ENCODE results near the gene UBC. TPM values are rescaled to one million over a fixed set of nuclear protein-coding genes. Genes with fewer than 3 reads are reported as not detected.

Gene UBC
- total and polyA plus RNA-seq, 9 of the 15 experiments (the other 6 are each of a cell fraction or from before 2014, with no cell fraction given): 533 to 1,153 (median 813) TPM

GRCh38 chr12:124914392-124915238 lies at the start of gene UBC (continued):
- TF ChIP-seq MXD1 (CRISPR knock-in tag; IDR thresholded peaks at IDR 0.05; ENCODE audit: borderline replicate concordance, poor library complexity, severe bottlenecking) (no peak), ZSCAN29 (IDR thresholded peaks at IDR 0.05) (peak; percentile 88), SRF (CRISPR knock-in tag; IDR thresholded peaks at IDR 0.05) (no peak), PRMT5 (CRISPR knock-in tag; IDR thresholded peaks at IDR 0.05) (0 out of 2 replicates have a peak, but pooled peaks have one; percentile 23), ILF3 (IDR thresholded peaks at IDR 0.05; ENCODE audit: borderline replicate concordance) (no peak), FIP1L1 (IDR thresholded peaks at IDR 0.05; ENCODE audit: low read depth, low read length, poor library complexity, severe bottlenecking) (peak; percentile 98), ZC3H4 (CRISPR knock-in tag; IDR thresholded peaks at IDR 0.05; ENCODE audit: borderline replicate concordance) (peak; percentile 48; the same call in 1 of the 2 replicates), JUND (IDR thresholded peaks at IDR 0.05; ENCODE audit: borderline replicate concordance, low read depth, low read length) (peak; percentile 94), JUND (tag; IDR thresholded peaks at IDR 0.05; ENCODE audit: borderline replicate concordance, low read depth, low read length) (peak; percentile 85; the same call in 2 of the 3 replicates), ZHX1 (conservative IDR thresholded peaks at IDR 0.05; ENCODE audit: low read length) (peak; percentile 70; the same call in 1 of the 2 replicates), TEAD1 (CRISPR knock-in tag; IDR thresholded peaks at IDR 0.05) (peak in 1 of 2 experiments; percentile 73; a peak in 3 of 4 replicates), MCM7 (IDR thresholded peaks at IDR 0.05) (no peak), ATF6 (CRISPR knock-in tag; IDR thresholded peaks at IDR 0.05) (no peak), ZBTB8A (IDR thresholded peaks at IDR 0.05; ENCODE audit: partially characterized antibody) (no peak), SNAPC5 (CRISPR knock-in tag; IDR thresholded peaks at IDR 0.05) (no peak), DACH1 (IDR thresholded peaks at IDR 0.05; ENCODE audit: partially characterized antibody) (no peak), SMARCA5 (IDR thresholded peaks at IDR 0.05) (no peak), TBL1XR1 (IDR thresholded peaks at IDR 0.05; ENCODE audit: low read length in 2 of 2) (peak; percentile 60 to 64; a peak in 2 of 4 replicates), ZNF76 (CRISPR knock-in tag; IDR thresholded peaks at IDR 0.05; ENCODE audit: borderline replicate concordance) (peak; percentile 81; the same call in 1 of the 2 replicates), PHTF2 (CRISPR knock-in tag; IDR thresholded peaks at IDR 0.05) (no peak), SMAD2 (IDR thresholded peaks at IDR 0.05; ENCODE audit: low read depth, low read length) (no peak), ZFP30 (CRISPR knock-in tag; IDR thresholded peaks at IDR 0.05; ENCODE audit: borderline replicate concordance) (no peak), MEF2A (IDR thresholded peaks at IDR 0.05; ENCODE audit: control insufficient read depth, low read depth, low read length) (0 out of 2 replicates have a peak, but pooled peaks have one; percentile 17)

Data from K562 (cell line).